ENCODE data around the gene RBM12.

The RBM12 gene

DNA sequence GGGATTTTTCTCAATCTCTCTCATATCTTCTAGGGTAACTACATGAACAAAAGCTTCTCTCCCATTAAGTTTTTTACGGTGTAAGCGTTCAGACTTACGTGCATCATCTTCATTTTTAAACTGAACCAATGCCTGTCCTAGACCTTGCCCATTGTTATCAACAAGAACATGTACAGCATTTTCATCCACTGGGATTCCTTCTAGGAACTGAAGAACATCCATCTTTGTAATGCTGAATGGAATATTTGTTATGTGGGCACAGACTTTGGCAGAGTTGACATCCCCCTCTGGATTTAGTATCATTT is 11.3 kb downstream of the RBM12 start:
- Histone ChIP-seq H3K9ac (ENCODE audit: low read length) (no peak overlapping the region), H3F3A (ENCODE audit: insufficient read depth, low read length) (no peaks in the 10 kb centered on the region), H3K9me3 (ENCODE audit: low read length) (peaks cover 5% of the 10 kb centered on the region; the same call in 1 of the 2 replicates), H2AFZ (ENCODE audit: low read length) (no peak overlapping the region), H3K79me2 (ENCODE audit: insufficient read depth, low read length) (peaks cover 100% of the 10 kb centered on the region), H3K27ac (ENCODE audit: low read depth, low read length, poor library complexity, severe bottlenecking) (no peak overlapping the region), H4K20me1 (ENCODE audit: insufficient read depth, low read length) (no peaks in the 10 kb centered on the region), H3K36me3 (ENCODE audit: insufficient read depth, low read length) (peaks cover 97% of the 10 kb centered on the region), H3K9me2 (ENCODE audit: low read depth, low read length) (no peaks in the 10 kb centered on the region), H3K27me3 (ENCODE audit: insufficient read depth, low read length) (no peaks in the 10 kb centered on the region), H3K4me1 (ENCODE audit: insufficient read depth, low read length, severe bottlenecking) (no peaks in the 10 kb centered on the region), H3K4me3 (ENCODE audit: low read depth, low read length, poor library complexity, severe bottlenecking) (no peak overlapping the region), H3K4me2 (ENCODE audit: low read length) (no peak overlapping the region)
- TF ChIP-seq CTCF (IDR thresholded peaks at IDR 0.05; ENCODE audit: low read length) (no peak), EZH2 (IDR thresholded peaks at IDR 0.05; ENCODE audit: borderline replicate concordance, low read length) (no peak)

DNA sequence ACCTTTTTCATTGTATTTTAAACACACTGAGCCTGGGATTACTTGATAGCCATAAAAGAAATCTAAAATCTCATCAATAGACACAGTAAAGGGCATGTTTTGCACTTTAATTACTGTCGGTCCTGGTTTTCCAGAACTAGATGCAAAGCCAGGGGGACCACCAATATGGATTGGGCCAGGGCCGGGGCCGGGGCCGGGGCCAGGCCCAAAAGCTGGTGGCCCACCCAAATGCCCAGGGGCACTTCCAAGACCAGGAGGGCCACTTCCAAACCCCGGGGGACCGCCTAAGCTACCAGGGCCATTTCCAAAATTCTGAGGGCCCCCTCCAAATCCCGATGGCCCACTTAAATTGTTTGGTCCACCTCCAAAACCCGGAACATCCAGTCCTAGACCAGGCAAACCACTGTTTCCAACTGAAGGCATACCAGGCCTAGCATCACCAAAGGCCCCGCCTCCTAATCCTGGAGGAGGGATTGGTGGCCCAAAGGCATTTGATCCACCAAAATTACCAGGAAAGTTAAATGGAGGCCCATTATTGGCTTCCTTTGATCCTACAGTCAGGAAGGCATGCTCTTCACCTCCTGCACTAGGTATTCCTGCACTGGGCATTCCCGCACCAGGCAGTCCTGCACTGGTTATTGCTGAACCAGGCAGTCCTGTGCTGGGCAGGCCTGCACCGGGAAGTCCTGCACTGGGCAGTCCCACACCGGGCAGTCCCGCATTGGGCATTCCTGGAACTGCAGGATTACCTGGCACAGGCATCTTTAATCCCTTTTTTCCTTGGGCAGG is 11.9 kb downstream of the RBM12 start:
- H4K20me1 ChIP-seq (ENCODE audit: insufficient read depth, low read length) = no peaks in the 10 kb centered on the region
- H3K36me3 ChIP-seq (ENCODE audit: insufficient read depth, low read length) = peaks cover 98% of the 10 kb centered on the region
- H3K4me2 ChIP-seq (ENCODE audit: low read length) = no peak overlapping the region
- H3K4me3 ChIP-seq (ENCODE audit: low read depth, low read length, poor library complexity, severe bottlenecking) = no peak overlapping the region
- H2AFZ ChIP-seq (ENCODE audit: low read length) = no peak overlapping the region
- H3K9ac ChIP-seq (ENCODE audit: low read length) = no peak overlapping the region
- no peaks in the 10 kb centered on the region for H3K27me3 ChIP-seq (ENCODE audit: insufficient read depth, low read length)
- H3K27ac ChIP-seq (ENCODE audit: low read depth, low read length, poor library complexity, severe bottlenecking) = no peak overlapping the region
- no peaks in the 10 kb centered on the region for H3K4me1 ChIP-seq (ENCODE audit: insufficient read depth, low read length, severe bottlenecking)
- no peaks in the 10 kb centered on the region for H3F3A ChIP-seq (ENCODE audit: insufficient read depth, low read length)
- peaks cover 5% of the 10 kb centered on the region; the same call in 1 of the 2 replicates for H3K9me3 ChIP-seq (ENCODE audit: low read length)
- no peaks in the 10 kb centered on the region for H3K9me2 ChIP-seq (ENCODE audit: low read depth, low read length)
- TF ChIP-seq CTCF (IDR thresholded peaks at IDR 0.05; ENCODE audit: low read length) (no peak), EZH2 (IDR thresholded peaks at IDR 0.05; ENCODE audit: borderline replicate concordance, low read length) (no peak)
- peaks cover 98% of the 10 kb centered on the region for H3K79me2 ChIP-seq (ENCODE audit: insufficient read depth, low read length)

GRCh38 chr20:35651958-35652357 is 12.7 kb downstream of the RBM12 start:
- H3K9ac ChIP-seq (ENCODE audit: low read length) = no peak overlapping the region
- H3K27me3 ChIP-seq (ENCODE audit: insufficient read depth, low read length) = no peaks in the 10 kb centered on the region
- H2AFZ ChIP-seq (ENCODE audit: low read length) = no peak overlapping the region
- H3F3A ChIP-seq (ENCODE audit: insufficient read depth, low read length) = no peaks in the 10 kb centered on the region
- no peak overlapping the region for H3K27ac ChIP-seq (ENCODE audit: low read depth, low read length, poor library complexity, severe bottlenecking)
- peaks cover 4% of the 10 kb centered on the region; the same call in 1 of the 2 replicates for H3K9me3 ChIP-seq (ENCODE audit: low read length)
- TF ChIP-seq EZH2 (IDR thresholded peaks at IDR 0.05; ENCODE audit: borderline replicate concordance, low read length) = no peak
- no peaks in the 10 kb centered on the region for H3K4me1 ChIP-seq (ENCODE audit: insufficient read depth, low read length, severe bottlenecking)
- no peaks in the 10 kb centered on the region for H4K20me1 ChIP-seq (ENCODE audit: insufficient read depth, low read length)
- H3K79me2 ChIP-seq (ENCODE audit: insufficient read depth, low read length) = peaks cover 89% of the 10 kb centered on the region
- H3K9me2 ChIP-seq (ENCODE audit: low read depth, low read length) = no peaks in the 10 kb centered on the region
- no peak overlapping the region for H3K4me2 ChIP-seq (ENCODE audit: low read length)
- H3K36me3 ChIP-seq (ENCODE audit: insufficient read depth, low read length) = peaks cover 90% of the 10 kb centered on the region
- H3K4me3 ChIP-seq (ENCODE audit: low read depth, low read length, poor library complexity, severe bottlenecking) = no peak overlapping the region

GRCh38 chr20:35650632-35651031 is 14.1 kb downstream of the RBM12 start:
- H3K4me3 ChIP-seq (ENCODE audit: low read depth, low read length, poor library complexity, severe bottlenecking) = no peak overlapping the region
- H3K9me3 ChIP-seq (ENCODE audit: low read length) = no peaks in the 10 kb centered on the region
- no peak overlapping the region for H3K27ac ChIP-seq (ENCODE audit: low read depth, low read length, poor library complexity, severe bottlenecking)
- H3K4me2 ChIP-seq (ENCODE audit: low read length) = no peak overlapping the region
- H3K9me2 ChIP-seq (ENCODE audit: low read depth, low read length) = no peaks in the 10 kb centered on the region
- H3K4me1 ChIP-seq (ENCODE audit: insufficient read depth, low read length, severe bottlenecking) = no peaks in the 10 kb centered on the region
- no peaks in the 10 kb centered on the region for H4K20me1 ChIP-seq (ENCODE audit: insufficient read depth, low read length)
- H3K36me3 ChIP-seq (ENCODE audit: insufficient read depth, low read length) = peaks cover 78% of the 10 kb centered on the region
- no peak overlapping the region for H3K9ac ChIP-seq (ENCODE audit: low read length)
- H3F3A ChIP-seq (ENCODE audit: insufficient read depth, low read length) = no peaks in the 10 kb centered on the region
- H3K79me2 ChIP-seq (ENCODE audit: insufficient read depth, low read length) = peaks cover 87% of the 10 kb centered on the region
- no peak for TF ChIP-seq CTCF (IDR thresholded peaks at IDR 0.05; ENCODE audit: low read length)
- no peak for TF ChIP-seq EZH2 (IDR thresholded peaks at IDR 0.05; ENCODE audit: borderline replicate concordance, low read length)
- no peaks in the 10 kb centered on the region for H3K27me3 ChIP-seq (ENCODE audit: insufficient read depth, low read length)
- H2AFZ ChIP-seq (ENCODE audit: low read length) = no peak overlapping the region
